ENCODE measurements around the gene CLSTN2.

Gene CLSTN2

GRCh38 chr3:140527156-140527555, 592.2 kb downstream of the CLSTN2 start:
- no peak for DNase-seq

DNA sequence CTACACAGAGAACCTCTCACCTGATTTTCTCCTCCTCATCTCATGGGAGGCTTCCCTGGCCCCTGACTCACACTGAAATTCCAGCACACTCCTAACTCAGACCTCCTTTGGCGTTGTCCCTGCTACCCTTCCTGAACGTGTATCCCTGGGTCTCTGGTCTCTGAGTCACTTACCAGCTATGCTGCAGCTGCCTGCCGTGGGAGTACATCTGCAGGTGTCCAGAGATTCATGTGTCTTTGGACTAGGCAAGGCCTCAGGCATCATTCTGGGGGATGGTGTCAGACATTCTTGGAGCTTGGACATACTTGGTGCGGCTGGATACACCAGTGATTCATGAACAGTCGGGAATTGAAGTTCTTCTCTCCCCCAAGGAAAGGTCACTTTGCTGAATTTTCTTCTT, 594.1 kb downstream of the CLSTN2 start:
- no peak for DNase-seq

GRCh38 chr3:140529558-140529957, 594.6 kb downstream of the CLSTN2 start:
- no peak for DNase-seq

DNA sequence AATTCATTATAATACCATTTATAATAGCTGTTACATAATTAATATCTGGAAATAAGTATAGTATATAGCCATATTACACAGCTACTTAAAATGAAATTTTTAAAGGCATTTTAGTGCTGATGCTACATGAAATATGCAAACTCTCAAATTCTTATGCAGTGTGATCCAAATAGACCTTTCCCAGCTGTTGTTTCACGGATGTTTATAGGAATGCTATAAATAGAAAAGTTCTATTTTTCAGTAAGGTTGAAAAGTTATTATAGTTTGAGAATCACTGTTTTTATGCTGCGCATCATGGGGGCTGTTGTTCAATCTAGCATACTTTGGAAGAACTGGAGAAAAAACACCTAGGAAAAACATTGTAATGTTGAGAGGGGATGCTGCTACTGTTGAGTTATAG, 595.1 kb downstream of the CLSTN2 start:
- DNase-seq = no peak

GRCh38 chr3:140530603-140531002, 595.6 kb downstream of the CLSTN2 start:
- no peak for DNase-seq

GRCh38 chr3:140532793-140533330, 597.9 kb downstream of the CLSTN2 start:
- no peak for DNase-seq

- DNase-seq = no peak
Measured at GRCh38 chr3:140536926-140537726, 602.1 kb downstream of the CLSTN2 start.

GRCh38 chr3:140537727-140538082, 602.7 kb downstream of the CLSTN2 start:
- DNase-seq = no peak

GRCh38 chr3:140540262-140540661, 605.3 kb downstream of the CLSTN2 start:
- DNase-seq = no peak

GRCh38 chr3:140541975-140542653, 607.1 kb downstream of the CLSTN2 start:
- DNase-seq = no peak

DNA sequence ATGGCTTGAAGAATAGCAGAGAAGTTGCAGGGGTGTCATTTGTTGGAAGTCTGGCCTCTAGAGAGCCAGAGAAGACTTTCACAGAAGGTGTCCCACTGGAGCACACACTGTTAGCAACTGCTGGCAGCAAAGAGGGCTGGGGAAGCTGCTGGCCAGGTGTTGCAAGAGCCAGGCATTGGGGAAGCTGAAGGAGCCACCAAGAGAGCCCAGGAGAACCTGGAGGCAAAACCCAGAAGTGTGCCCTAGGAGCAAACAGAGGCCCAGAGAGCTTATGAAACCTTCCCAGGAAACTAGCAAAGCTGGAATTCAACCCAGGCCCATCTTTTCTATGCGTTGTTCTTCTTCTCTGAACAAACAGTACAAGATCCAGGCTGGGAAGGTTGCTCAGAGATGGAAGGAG, 610.2 kb downstream of the CLSTN2 start:
- DNase-seq = no peak

DNA sequence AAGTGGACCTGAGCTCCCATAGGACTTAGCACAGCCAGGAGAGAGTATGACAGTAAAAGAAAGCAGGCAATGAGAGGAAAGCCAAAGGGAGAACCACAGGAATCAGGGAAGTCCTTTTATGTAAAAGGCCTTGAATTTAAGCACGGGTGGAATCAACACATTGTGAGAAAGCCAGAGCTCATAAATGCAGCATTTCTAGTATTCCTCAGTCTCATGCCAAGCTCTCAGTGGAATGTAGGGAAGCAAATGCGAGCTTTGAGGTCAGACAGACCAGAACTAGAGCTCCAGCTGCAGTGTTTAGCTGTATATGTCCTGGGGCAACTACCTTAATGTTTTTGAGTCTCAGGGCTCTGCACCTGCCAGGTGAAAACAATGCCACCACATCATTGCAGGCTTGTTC, 610.8 kb downstream of the CLSTN2 start:
- DNase-seq = no peak

- DNase-seq = no peak
Measured at GRCh38 chr3:140546649-140547048, 611.7 kb downstream of the CLSTN2 start.

DNA sequence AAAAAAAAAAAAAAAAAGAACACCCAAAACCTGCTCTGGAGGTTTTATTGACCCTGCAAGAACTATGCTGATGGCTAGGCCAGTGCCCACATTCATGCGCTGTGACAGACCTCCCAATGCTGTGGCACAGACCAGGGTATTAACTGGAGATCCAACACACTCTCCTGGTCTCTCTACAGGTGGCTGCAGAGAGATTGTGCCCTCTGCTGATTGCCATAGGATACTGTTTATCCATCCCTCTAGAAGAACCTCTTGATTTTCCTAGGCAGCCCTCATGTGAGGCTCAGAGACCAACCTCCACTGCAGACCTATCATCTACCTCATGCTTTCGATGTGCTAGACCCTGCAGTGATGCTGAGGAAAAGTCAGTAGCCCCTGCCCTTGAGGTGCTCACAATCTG, 617.4 kb downstream of the CLSTN2 start:
- no peak for DNase-seq

GRCh38 chr3:140552898-140553297, 617.9 kb downstream of the CLSTN2 start:
- no peak for DNase-seq

- DNase-seq = no peak
Measured at GRCh38 chr3:140553591-140553990, 618.6 kb downstream of the CLSTN2 start.

- no peak for DNase-seq
Measured at GRCh38 chr3:140555666-140556065, 620.7 kb downstream of the CLSTN2 start.

DNA sequence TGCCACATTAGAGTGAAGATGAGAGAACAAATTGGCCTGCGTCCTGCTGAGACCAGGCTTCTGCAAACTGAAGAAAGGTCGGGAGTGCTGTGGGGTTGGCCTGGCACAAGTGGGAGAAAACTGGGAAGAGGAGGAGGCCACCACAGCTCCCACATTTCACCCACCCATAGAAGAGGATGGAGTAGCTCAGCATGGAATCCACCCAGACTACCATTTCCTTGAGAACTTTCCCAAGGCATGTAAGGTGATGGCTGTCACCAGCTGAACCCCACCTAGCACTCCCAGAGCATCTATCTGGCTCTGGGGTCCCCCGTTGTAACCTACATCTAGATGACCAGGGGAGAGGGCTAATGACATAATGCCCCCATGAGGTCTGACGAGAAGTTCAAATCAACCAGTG, 622.5 kb downstream of the CLSTN2 start:
- no peak for DNase-seq

GRCh38 chr3:140559546-140559945, 624.6 kb downstream of the CLSTN2 start:
- no peak for DNase-seq

DNA sequence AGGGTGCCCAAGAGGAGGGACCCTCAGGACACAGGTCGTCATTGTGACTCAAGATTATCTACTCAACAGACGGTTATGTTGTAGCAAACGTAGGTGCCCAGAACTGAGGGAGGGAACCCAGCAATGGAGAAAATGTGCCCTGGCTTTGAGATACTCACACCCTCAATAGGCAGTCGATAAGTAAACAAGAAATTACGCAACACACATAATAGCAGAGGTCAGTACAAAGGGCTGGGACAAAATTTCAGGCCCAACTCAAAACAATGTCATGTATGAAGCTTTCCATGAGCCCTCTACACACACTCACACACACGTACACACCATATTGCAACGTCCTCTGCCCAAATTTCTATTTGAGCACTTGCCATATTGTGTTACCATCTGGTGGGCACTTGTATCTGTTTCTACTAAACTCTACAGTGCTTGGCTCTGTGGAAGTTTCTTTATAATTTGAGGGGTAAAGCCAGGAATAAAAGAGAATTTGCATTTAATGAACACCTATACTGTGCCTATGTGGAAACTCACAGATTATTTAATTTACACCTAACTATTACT, 628.3 kb downstream of the CLSTN2 start:
- no peak for DNase-seq

DNA sequence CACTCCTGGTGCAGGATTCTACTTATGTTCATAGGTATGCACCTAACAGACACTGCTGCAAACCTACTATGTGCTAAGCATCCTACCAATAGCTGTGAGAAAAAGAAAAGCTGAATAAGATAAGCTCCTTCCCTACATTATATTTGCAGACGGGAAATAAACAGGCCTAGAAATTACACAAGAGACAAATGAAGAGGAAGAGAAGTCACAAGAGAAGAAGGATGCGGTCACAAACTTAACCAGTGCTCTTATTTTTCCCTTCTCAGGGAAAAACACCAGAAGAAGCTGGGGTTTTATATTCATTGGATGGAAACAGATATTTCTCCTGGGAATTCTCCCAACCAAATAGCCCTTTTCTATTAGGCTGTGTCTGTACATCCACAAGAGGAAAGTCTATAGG, 633.1 kb downstream of the CLSTN2 start:
- DNase-seq = no peak

DNA sequence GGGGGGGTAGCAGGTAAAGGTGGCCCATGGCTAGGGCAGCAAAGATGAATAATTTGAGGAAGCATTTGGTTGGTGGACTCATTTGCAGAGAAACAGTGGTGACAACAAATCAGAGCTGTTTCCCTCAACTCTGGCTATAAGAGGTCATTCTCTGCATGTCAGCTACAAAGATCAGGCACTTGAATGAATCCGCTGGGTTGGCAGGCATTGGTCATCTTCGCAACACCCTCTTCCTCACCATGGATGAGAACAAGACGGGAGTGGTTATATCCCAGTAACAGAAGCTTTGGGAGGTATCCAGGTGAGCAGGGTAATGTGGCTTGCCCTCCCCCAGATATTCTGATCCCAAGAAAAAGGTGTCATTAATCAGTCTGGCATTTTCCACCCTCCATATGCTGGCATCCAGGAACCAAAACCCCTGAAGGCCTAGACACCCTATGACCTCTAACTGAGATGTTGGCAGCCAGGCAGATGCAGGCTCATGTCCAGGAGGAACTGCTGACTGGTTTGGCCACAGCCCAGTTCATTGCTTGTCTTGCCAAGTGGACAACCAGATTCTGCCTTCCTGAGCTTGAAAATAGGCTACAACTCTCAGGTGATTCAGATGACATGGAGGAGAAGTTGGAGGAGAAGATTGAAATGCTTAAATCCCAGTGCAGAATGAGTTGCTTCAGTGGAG, 634.0 kb downstream of the CLSTN2 start:
- DNase-seq = no peak

- DNase-seq = no peak
Measured at GRCh38 chr3:140570602-140571001, 635.6 kb downstream of the CLSTN2 start.
